ENCODE results near the gene GFOD1.
"Not testable (repeated sequence)": the region's sequence is repeated elsewhere in the genome, so short reads cannot be mapped to it uniquely, and the experiment has no call there.

The GFOD1 gene

GRCh38 chr6:13348334-13349113 is 138.9 kb downstream of the GFOD1 start:
- DNase-seq, result no peak

- no peak for DNase-seq
These were observed 141.2 kb downstream of the GFOD1 start for GRCh38 chr6:13346245-13346644.

- DNase-seq, result no peak
These were observed 144.9 kb downstream of the GFOD1 start for GRCh38 chr6:13342414-13343019.

- no peak for DNase-seq
These were observed 147.4 kb downstream of the GFOD1 start for GRCh38 chr6:13339863-13340630.

- no peak for DNase-seq
These were observed 149.4 kb downstream of the GFOD1 start for GRCh38 chr6:13338038-13338437.

GRCh38 chr6:13336553-13336952 is 150.8 kb downstream of the GFOD1 start:
- DNase-seq, result peak; percentile 43

- DNase-seq, result no peak
These were observed 152.4 kb downstream of the GFOD1 start for GRCh38 chr6:13334953-13335352.

- no peak for DNase-seq
These were observed 155.1 kb downstream of the GFOD1 start for GRCh38 chr6:13332349-13332706.

GRCh38 chr6:13331516-13332348 is 155.7 kb downstream of the GFOD1 start:
- no peak for DNase-seq

GRCh38 chr6:13328875-13329183 is 158.6 kb downstream of the GFOD1 start:
- no peak for DNase-seq

- peak; percentile 94 for DNase-seq
These were observed 159.1 kb downstream of the GFOD1 start, which contains the start of gene TBC1D7 for GRCh38 chr6:13328076-13328874. TSS of gene TBC1D7 (minus strand) at chr6:13328537. CDS start at chr6:13326898, 1,639 bp downstream.

GRCh38 chr6:13327691-13328075 is 159.7 kb downstream of the GFOD1 start:
- DNase-seq, result no peak

- not testable (repeated sequence) for DNase-seq
These were observed 161.3 kb downstream of the GFOD1 start for GRCh38 chr6:13326031-13326586.

GRCh38 chr6:13319891-13320564 is 167.4 kb downstream of the GFOD1 start:
- DNase-seq, result no peak

- DNase-seq, result no peak
These were observed 168.6 kb downstream of the GFOD1 start for GRCh38 chr6:13318821-13319220.

- DNase-seq, result no peak
These were observed 171.5 kb downstream of the GFOD1 start for GRCh38 chr6:13315896-13316295.

GRCh38 chr6:13314806-13315205 is 172.6 kb downstream of the GFOD1 start:
- DNase-seq, result no peak

- no peak for DNase-seq
These were observed 176.2 kb downstream of the GFOD1 start for GRCh38 chr6:13311155-13311554.

- DNase-seq, result no peak
These were observed 179.1 kb downstream of the GFOD1 start for GRCh38 chr6:13308332-13308731.

Data from CD4-positive, alpha-beta T cell treated with Interleukin-15 for 1 hour (primary cell).